Measurements from ENCODE around the gene FOLR2.

FOLR2 gene

DNA sequence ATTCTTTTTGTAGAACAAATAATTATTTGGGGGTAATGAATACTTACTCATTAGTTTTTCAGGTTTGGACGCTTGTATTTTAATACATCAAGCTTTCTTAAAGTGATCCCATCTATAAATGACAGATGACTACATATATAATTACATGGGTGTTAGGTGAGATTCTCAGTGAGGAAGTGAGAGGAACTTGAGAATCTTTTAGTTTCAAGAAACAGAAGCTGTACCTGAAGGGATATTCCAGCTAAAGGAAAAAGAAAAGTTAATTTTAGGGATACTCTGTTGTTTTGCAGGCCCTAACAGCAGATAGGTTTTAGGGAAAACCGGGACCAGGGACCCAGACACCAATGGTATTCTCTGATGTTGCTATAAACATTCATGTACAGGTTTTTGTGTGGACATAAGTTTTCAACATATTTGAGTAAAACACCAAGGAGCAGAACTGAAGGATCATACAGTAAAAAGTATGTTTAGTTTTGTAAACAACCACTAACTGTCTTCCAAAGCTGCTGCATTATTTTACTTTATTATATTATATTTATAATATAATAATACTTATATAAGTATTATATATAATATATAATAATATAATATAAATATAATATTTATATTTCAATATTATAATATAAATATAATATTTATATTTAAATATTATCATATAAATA is 51.5 kb downstream of the FOLR2 start:
- DNase-seq (ENCODE audit: low read depth in 2 of 2, low spot score in 1 of 2) = no peak

Measured in stimulated activated CD8-positive, alpha-beta memory T cell treated with anti-CD3 and anti-CD28 coated beads, Interleukin-4, amount 100 ng/mL, for 1 hour (primary cell).